ENCODE data around the gene FHL2.

Gene FHL2

GRCh38 chr2:105384216-105384615 is 14.6 kb downstream of the FHL2 start:
- no peak overlapping the region for H3K4me3 ChIP-seq (ENCODE audit: insufficient read depth, low read length, poor library complexity, severe bottlenecking)
- H4K20me1 ChIP-seq (ENCODE audit: low read depth, low read length), result no peaks in the 10 kb centered on the region
- no peaks in the 10 kb centered on the region for H3K27me3 ChIP-seq (ENCODE audit: low read length)
- no peak overlapping the region for H3K4me2 ChIP-seq (ENCODE audit: low read depth, low read length, poor library complexity, severe bottlenecking)
- H3F3A ChIP-seq (ENCODE audit: insufficient read depth), result no peaks in the 10 kb centered on the region
- no peaks in the 10 kb centered on the region for H3K9me3 ChIP-seq (ENCODE audit: insufficient read depth, low read length)
- H3K36me3 ChIP-seq (ENCODE audit: low read length), result no peaks in the 10 kb centered on the region
- no peaks in the 10 kb centered on the region for H3K79me2 ChIP-seq (ENCODE audit: insufficient read depth, low read length)
- no peak overlapping the region for H3K9ac ChIP-seq (ENCODE audit: low read length)
- H3K9me2 ChIP-seq (replicated peaks; ENCODE audit: insufficient read depth, low read length), result no peaks in the 10 kb centered on the region
- H3K27ac ChIP-seq (ENCODE audit: low read depth, low read length), result no peak overlapping the region
- H2AFZ ChIP-seq (ENCODE audit: low read depth, low read length, severe bottlenecking), result no peak overlapping the region
- no peak for TF ChIP-seq EZH2phosphoT487 (conservative IDR thresholded peaks at IDR 0.05; ENCODE audit: low read length)
- no peak for TF ChIP-seq CTCF (IDR thresholded peaks at IDR 0.05; ENCODE audit: insufficient read depth, low read length, poor library complexity, severe bottlenecking)

DNA sequence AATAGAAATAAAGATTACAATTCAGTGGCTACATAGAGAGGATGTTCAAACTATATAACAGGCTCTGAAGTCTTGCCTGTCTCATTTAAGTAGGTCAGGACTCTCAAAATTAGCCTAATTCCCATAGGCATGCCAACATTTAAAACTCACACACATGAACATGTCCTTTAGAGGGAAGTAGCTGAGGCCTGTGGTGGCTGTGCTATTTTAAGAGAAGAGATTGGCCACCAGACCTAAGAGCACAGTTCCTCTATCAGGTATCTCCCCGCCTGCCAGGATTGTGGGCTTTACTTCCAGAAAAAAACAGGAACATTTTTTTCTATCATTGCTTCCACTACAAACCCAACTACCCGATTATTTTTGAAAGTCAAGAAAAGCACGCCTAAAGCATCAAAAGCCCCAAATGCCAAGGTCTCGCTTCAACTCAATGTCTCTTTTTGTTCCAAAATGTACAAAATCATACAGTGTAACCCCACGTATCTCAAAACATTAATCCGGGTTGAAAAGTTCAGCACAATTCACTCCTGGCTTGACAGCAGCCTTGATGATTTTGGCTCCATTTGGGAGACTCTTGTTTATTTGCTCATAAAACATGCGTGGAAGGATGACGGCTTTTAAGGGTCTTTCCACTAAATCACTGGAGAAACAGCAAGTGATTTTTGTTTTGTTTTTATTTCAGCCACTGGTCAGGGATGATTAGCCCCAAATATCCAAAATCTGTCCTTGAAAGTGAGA is 15.3 kb downstream of the FHL2 start:
- no peak overlapping the region for H3K27ac ChIP-seq (ENCODE audit: low read depth, low read length)
- H3K79me2 ChIP-seq (ENCODE audit: insufficient read depth, low read length), result no peaks in the 10 kb centered on the region
- no peaks in the 10 kb centered on the region for H3F3A ChIP-seq (ENCODE audit: insufficient read depth)
- H3K9me3 ChIP-seq (ENCODE audit: insufficient read depth, low read length), result no peaks in the 10 kb centered on the region
- no peaks in the 10 kb centered on the region for H3K9me2 ChIP-seq (replicated peaks; ENCODE audit: insufficient read depth, low read length)
- H3K27me3 ChIP-seq (ENCODE audit: low read length), result no peaks in the 10 kb centered on the region
- no peak overlapping the region for H3K9ac ChIP-seq (ENCODE audit: low read length)
- H3K4me2 ChIP-seq (ENCODE audit: low read depth, low read length, poor library complexity, severe bottlenecking), result no peak overlapping the region
- H3K4me3 ChIP-seq (ENCODE audit: insufficient read depth, low read length, poor library complexity, severe bottlenecking), result no peak overlapping the region
- H2AFZ ChIP-seq (ENCODE audit: low read depth, low read length, severe bottlenecking), result no peak overlapping the region
- TF ChIP-seq EZH2phosphoT487 (conservative IDR thresholded peaks at IDR 0.05; ENCODE audit: low read length) (no peak), CTCF (IDR thresholded peaks at IDR 0.05; ENCODE audit: insufficient read depth, low read length, poor library complexity, severe bottlenecking) (no peak)
- H3K36me3 ChIP-seq (ENCODE audit: low read length), result no peaks in the 10 kb centered on the region
- H4K20me1 ChIP-seq (ENCODE audit: low read depth, low read length), result no peaks in the 10 kb centered on the region

DNA sequence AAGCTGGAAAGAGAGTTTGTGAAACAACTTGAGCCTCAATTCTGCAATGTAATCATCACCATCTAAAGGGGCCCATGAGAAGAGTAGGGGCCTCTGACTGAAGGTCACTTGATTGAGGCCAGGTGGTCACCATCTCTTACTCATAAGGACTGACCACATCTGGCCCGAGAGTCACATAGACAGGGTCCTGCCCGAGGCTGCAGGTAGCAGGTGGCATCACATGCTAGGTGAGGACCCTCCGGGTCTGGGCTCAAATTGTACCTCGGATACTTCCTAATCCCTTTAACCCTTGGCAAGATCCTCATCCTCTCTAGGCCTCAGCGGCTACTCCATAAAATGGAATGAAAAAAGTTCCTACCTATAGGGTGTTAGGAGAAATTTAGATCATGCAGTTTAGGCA is 16.7 kb downstream of the FHL2 start:
- no peaks in the 10 kb centered on the region for H4K20me1 ChIP-seq (ENCODE audit: low read depth, low read length)
- H3K36me3 ChIP-seq (ENCODE audit: low read length), result no peaks in the 10 kb centered on the region
- H3K27me3 ChIP-seq (ENCODE audit: low read length), result no peaks in the 10 kb centered on the region
- H3K9me2 ChIP-seq (replicated peaks; ENCODE audit: insufficient read depth, low read length), result no peaks in the 10 kb centered on the region
- no peaks in the 10 kb centered on the region for H3K79me2 ChIP-seq (ENCODE audit: insufficient read depth, low read length)
- no peak overlapping the region for H2AFZ ChIP-seq (ENCODE audit: low read depth, low read length, severe bottlenecking)
- no peak overlapping the region for H3K9ac ChIP-seq (ENCODE audit: low read length)
- H3K4me2 ChIP-seq (ENCODE audit: low read depth, low read length, poor library complexity, severe bottlenecking), result no peak overlapping the region
- no peak overlapping the region for H3K4me3 ChIP-seq (ENCODE audit: insufficient read depth, low read length, poor library complexity, severe bottlenecking)
- no peak for TF ChIP-seq EZH2phosphoT487 (conservative IDR thresholded peaks at IDR 0.05; ENCODE audit: low read length)
- TF ChIP-seq CTCF (IDR thresholded peaks at IDR 0.05; ENCODE audit: insufficient read depth, low read length, poor library complexity, severe bottlenecking), result no peak
- no peaks in the 10 kb centered on the region for H3K9me3 ChIP-seq (ENCODE audit: insufficient read depth, low read length)
- H3K27ac ChIP-seq (ENCODE audit: low read depth, low read length), result no peak overlapping the region
- no peaks in the 10 kb centered on the region for H3F3A ChIP-seq (ENCODE audit: insufficient read depth)

Data from SU-DHL-6 (cell line).